NCI-H146 (cell line): ENCODE measurements around the gene CABP4.
A peak's percentile ranks its signal among the peaks of the same experiment; 100 is the strongest.
"Not testable (repeated sequence)": the region's sequence is repeated elsewhere in the genome, so short reads cannot be mapped to it uniquely, and the experiment has no call there.

Experiments used
- DNase-seq: peaks from one replicate; lab custom pipeline; 2025; lab: John Stamatoyannopoulos, UW

CABP4 gene

DNA sequence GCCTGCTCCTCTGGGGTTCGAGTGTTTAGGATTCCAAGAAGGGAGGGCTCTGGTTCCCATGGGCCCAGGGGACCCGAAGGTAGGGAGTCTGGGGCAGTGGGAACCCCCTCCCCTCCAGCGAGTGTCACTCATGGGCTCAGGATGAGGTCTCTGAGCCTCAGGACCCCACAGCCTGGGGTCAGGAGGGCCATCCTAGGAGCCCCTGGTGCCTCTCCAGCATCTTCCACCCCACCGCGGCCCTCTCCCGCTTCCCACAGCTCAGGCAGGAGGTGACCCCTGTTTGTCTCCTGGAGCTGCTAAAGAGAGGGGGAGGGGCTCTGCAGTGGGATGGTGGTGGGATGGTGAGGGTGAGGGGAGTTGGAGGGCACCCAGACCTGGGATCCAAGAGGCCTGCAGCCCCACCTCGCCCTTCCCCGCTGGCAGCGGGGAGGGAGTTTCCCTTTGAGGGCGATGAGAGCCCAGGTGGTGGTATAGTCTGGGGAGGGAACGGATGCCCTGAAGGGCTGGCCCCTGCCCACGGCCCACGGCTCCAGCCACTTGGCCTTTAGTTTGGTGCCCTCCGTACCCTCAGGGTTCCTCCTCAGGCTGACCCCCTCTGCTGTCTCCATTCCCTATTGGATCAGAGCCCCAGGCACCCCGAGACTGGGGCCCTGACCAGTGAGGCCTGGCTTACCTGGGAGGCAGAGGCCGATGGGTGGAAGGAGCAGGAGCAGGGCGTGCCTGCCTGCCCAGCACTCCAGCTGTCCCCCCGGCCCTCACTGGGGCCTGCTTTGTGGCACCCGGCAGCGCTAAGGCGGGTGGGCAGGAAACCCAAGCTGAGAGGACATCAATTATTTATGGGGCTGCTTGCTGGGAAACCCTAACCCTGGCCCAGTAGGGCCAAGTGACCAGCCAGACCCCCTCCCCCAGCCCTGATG lies 1.1 kb upstream of the CABP4 start:
- DNase-seq, result no peak

DNA sequence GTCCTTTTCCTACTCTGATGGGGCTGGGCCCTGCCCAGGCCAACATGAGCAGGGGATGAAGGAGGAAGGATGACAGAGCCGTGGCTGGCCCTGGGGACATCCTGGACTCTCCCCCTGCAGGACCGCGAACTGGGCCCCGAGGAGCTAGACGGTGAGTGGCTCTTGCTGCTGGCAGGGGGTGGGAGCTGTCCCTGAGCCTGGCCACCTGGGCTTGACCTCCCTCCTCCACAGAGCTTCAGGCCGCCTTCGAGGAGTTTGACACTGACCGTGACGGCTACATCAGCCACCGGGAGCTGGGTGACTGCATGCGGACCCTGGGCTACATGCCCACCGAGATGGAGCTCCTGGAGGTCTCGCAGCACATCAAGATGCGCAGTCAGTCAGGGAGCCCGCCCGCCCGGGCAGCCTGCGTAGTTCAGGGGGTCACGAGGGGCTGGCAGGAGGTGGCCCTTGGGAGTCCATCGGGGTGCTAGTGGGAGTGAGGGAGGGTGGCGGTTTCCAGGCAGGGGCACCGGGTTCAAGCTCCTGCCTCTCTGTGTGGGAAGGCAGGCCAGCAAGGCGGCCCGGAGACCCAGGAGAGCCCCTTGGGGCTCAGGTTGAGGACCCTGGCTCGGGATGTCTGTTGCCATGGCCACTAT lies 1.0 kb downstream of the CABP4 start:
- no peak for DNase-seq

DNA sequence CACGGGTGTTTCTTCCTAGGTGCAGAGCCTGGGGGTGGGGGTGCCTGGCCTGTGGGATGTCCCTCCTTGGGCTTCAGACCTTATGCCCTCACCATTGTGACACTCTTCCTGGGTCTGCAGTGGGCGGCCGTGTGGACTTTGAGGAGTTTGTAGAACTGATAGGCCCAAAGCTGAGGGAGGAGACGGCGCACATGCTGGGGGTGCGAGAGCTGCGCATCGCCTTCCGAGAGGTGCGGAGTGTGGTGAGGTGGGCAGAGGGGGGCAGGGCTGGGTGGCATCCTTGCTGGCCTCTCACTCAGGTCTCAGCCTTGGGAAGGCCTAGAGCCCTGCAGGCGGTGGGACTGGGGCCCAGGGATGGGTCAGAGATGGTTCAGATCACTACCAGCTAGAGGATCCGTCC lies 2.3 kb downstream of the CABP4 start:
- DNase-seq, result no peak

DNA sequence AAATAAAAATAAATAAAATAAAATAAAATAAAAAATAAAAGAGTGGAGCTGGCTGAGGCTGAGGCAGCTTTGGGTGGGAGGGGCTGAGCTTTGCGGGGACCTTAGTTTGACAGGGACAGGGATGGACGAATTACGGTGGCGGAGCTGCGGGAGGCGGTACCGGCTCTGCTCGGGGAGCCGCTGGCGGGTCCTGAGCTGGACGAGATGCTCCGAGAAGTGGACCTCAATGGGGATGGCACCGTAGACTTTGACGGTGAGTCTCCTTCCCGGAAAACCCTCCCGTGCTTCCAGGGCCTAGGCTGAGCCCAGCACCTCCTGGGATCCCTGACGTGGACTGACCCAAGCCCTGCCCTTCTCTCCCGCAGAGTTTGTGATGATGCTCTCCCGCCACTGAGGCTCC lies 3.1 kb downstream of the CABP4 start:
- no peak for DNase-seq

DNA sequence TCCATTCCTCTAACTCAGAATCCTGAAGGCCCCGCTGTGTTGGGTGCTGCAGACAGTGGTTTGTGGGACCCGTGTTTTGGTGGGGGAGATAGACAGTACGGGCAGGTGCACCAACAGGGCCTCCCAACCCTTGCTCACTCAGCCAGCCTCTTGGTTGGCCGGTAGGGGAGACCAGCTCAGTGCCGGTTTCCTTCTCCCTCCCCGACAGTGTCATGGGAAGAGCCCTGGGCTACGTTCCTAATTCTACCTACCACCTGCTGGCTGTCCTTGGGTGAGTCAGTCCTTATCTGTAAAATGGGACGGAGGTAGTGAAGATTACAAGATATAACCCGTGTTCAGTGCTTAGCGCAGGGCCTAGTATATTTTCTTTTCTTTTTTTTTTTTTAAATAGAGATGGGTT lies 8.0 kb downstream of the CABP4 start:
- DNase-seq, result no peak

DNA sequence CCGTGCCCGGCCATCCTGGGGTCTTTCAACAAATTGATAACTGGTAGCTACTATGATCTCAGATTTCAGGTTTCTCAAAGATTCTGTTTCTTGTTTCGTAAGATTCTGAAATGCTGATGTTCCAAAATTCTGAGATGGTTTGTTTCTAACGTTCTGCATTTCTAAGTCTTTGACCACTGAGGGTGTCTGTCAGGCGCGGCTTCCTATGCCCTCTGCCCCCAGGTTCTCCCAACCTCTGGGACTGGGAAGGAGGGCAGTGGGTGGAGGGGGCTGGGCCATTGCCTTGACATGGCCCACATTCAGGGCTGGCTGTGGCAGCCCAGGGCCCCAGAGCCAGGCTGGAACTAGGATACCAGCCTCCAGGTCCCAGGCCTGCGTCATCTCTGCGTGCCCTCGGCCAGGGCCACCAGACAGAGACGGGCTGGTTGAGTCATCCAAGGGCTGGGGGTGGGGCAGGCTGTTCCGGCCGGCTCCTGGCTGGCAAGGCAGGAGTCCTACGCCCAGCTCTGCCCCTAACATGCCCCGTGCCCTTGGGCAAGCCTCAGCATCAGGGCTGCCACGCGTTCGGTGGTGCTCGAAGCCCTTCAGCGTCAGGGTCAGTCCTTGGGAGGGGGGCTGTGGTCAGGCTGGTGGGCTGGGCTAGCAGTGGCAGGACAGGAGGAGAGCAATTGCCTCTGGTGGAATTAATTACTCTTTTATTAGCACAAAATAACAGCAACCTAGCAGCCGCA lies 8.7 kb downstream of the CABP4 start:
- DNase-seq, result no peak

DNA sequence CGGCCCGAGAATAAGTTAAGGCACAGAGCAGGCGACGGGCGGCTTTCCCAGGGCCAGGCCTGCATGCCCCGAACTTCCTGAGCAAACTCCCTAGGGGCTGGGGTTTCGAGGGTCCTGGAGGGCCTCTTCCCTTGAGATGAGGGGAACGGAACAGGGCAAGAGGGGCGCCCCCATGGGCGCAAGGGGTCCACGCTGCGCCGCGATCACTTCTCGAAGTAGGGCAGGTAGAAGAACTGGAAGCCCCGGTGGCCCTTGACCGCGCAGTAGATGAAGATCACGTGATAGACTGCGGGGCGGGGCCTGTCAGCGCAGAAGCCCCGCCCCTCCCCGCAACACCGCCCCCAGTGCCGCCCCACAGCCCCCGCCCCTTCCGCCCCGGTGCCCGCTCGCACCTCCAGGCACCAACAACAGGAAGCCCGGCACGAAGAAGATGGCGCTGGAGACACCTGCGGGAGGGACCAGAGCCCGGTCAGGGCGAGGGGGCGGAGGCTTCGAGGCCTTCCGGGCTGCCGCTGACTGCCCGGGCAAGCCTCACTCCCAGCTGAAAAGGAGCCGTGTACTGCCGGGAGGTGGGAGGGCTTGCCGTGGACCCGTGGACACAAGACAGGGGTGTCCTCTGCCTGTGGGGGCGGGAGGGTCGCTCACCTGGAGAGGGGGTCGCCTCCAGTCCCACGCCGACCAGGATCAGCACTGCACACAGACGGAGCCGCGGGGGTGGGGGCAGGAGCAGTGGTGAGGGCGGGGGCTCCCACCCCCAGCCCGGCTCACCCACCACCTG lies 9.4 kb downstream of the CABP4 start:
- DNase-seq, result peak; percentile 97

DNA sequence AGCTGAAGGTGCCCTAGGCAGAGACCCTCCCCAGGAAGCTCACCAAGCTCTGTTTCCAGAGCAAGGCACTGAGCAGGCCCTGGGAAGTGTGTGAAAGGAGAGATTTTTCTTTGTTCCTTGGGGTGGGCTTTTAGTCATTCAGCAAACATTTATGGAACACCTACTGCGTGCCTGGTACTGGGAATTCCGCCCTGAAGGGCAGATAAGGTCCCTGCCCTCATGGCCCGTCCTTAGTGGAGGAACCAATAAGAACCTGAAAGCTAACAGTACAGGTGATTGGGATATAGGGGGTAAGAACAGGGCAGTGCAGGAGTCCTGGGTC lies 10.0 kb downstream of the CABP4 start:
- peak; percentile 58 for DNase-seq

DNA sequence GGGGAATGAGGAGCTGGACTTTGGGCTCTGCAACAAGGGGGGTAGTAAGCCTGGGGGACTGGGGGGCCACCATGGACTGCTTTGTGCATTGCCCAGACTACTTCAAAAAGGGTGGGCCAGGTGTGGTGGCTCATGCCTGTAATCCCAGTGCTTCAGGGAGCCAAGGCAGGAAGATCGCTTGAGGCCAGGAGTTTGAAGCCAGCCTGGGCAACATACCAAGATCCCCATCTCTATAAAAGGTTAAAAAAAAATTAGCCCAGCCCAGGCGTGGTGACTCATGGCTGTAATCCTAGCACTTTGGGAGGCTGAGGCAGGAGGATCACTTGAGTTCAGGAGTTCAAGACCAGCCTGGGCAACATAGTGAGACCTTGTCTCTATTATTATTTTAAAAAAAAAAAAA lies 10.4 kb downstream of the CABP4 start:
- not testable (repeated sequence) for DNase-seq

DNA sequence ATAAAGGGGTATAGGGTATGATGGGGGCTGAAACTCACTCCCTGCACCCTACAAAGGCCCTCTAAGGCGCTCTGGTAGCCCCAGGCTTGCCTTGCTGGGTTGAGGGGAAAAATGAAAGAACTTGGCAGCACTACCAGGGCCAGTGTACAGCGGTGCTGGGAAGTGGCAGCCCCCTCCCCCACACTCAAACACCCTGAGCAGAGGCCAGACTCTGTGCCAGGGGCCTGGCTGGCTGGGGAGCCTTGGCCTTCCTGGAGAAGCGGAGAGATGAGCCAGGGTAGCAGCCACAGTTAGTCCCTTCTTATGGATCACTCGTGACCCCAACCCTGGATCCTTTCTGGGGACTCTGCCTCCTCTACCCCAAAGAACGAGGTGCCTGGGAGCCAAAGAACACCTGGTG lies 11.2 kb downstream of the CABP4 start:
- no peak for DNase-seq

DNA sequence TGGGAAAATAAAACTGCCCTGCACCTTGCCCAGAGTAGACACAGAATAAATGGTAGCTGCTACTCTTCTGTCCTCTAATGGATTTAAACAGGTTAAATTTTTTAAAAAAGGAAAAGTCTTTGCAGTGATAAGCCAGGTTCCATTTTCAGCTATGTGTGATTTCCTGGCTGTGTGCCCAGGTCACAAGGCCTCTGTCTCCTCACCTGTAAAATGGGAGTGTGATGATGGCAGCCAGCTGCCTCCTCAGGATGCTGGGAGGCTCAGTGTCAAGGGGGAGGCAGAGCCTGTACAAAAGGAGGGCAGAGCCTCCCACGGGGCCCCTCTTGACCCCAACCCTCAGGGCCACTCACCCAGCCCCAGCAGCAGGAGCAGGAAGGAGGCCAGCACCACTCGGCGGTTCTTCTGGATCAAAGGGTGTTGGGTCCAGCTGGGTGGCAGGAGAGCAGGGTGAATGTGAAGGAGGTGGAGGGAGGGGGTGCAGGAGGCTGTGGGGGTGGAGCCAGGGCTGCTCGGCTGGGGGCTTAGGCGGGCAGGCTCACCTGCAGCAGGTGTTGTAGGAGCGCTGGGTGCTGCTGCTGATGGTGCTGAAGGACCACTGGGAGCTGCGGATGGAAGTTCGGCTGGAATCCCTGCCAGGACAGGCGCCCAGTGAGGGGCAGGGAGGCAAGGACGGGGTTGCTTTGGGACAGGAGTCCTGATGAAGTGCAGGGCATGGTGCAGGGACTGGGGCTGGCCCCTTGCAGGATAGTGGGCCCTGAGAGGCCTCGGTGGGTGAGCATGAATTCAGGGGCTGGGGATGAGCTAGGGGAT lies 12.0 kb downstream of the CABP4 start:
- peak; percentile 49 for DNase-seq

DNA sequence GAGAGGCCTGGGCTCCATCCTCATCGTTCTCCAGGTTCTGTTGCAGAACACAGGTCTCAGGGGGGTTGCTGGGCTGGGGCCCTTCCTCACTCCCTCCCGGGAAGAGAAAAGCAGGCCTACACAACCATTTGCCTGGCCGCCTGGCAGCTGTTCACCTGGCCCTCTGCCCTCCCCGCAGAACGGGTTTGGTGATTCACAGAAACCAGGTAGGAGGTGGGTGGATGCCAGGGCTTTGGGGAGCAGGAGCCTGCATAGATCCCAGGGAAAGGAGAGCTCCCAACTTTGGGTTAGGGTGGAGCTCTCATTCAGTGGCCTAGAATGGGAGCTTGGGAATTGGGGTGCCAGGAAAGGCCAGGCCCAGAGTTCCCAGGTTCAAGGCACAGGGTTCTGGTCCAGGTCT lies 12.9 kb downstream of the CABP4 start:
- DNase-seq, result peak; percentile 41

DNA sequence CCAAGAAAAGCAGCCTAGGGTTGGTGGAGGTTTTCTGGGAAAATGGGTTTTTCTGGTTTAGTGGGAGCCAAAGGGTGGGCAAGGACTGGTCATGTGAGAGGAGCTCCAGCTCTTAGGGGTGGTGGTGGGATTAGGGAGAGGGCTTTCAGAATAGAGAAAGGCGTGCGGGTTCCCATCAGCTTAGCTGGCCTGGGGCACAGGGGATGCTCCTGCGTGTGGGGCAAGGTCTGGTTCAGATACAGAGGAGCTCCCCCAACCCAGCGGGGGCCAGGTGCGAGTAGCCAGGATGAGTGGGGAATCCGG lies 13.3 kb downstream of the CABP4 start:
- no peak for DNase-seq

DNA sequence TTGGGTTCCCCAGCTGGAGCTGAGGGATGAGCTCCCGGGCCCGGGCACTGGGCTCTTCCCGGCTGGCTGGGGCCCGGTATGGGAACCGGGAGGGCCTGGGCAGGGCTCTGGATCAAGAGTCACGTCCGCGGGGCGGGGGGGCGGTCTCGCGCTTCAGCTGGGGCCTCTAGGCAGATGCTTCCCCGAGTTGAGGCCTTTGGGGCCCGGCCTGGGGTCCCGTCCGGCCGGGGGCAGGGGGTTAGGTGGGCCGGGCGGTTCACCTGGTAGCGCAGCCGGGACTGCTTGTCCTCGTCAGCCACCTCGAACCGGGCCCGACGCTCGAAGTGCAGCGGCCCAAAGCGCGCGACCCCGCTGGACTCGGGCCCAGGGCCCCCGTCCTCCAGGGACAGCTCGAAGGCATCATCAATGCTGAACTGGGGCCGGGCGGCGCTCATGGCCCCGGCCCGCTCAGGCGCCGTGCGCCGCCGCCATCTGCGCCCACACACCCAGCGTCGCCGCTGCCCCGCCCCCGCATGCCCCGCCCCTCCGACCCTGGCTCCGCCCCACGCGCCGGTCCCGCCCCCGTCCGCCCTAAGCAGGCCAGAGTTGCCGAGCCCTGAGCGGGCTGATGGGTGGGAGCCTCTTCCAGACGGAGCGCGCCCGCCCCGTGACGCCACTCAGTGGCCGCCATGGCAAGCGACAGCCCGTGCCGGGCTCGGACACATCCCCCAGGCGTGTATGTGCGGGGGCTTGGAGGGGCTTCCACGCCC lies 13.8 kb downstream of the CABP4 start, which contains the start of gene TMEM134:
TMEM134 (minus strand) TSS at position 493 of the 749 bp plus-strand sequence; CDS start at position 434, 59 bp downstream.
- DNase-seq, result peak; percentile 97

DNA sequence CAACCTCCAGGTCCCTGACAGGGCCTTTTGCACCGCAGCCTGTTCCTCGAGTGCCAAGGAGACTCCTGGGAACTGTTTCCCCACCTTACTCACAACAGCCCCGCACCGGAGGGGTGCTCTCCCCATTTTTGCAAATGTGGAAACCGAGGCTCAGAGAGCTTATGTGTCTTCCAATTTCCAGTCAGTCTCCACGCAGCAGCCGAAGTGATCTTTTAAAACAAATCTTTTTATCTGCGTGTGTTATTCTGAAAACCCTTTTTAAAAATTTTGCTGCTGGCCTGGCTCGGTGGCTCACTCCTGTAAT lies 14.3 kb downstream of the CABP4 start:
- DNase-seq, result no peak

DNA sequence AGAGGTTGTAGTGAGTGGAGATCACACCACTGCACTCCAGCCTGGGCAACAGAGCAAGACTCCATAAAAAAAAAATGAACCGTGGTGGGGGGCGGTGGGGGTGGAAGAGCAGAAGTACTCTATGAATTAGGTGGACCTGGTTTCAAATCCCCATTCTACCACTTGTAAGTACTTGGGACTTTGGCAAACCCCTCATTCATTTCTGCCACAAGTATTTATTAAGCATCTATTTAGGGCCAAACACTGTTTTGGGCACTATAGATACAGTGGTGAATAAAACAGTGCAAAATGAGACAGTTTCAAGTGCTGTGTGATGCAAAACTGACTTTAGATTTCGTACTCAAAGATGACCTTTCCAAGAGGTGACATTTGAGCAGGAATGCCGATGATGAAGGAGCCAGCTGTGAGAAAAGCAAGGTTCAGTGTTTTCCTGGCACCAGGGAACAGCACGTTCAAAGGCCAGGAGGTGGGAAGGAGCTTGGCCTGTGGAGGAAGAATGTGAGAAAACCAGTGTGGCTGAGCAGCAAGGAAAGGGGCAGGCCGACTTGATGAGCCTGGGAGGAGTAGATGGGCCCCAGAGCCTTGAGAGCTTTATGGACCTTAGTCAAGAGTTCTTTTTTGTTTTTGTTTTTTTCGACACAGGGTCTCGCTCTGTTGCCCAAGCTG lies 15.3 kb downstream of the CABP4 start:
- DNase-seq, result no peak

DNA sequence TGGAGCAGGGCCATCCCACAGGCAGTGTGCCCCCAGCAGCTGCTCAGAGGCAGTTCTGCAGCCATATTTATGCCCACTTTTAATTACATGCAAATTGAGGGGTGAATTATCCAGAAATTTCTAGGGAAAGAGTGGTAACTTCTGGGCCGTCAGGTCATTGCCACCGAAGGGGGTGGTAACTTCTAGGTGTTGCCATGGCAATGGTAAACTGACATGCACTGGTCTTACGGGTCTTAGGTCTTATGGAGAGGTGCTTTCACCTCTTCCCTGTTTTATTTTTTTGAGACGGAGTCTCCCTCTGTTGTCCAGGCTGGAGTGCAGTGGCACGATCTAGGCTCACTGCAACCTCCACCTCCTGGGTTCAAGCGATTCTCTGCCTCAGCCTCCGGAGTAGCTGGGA lies 17.7 kb downstream of the CABP4 start:
- no peak for DNase-seq

DNA sequence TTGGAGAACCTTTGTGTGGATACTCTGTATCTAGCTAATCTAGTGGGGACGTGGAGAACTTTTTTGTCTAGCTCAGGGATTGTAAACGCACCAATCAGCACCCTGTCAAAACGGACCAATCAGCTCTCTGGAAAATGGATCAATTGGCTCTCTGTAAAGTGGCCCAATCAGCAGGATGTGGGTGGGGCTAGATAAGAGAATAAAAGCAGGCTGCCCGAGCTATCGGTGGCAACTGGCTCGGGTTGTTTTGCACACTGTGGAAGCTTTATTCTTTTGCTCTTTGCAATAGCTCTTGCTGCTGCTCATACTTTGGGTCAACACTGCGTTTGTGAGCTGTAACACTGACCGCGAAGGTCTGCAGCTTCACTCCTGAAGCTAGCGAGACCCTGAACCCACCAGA lies 21.5 kb downstream of the CABP4 start:
- not testable (repeated sequence) for DNase-seq

DNA sequence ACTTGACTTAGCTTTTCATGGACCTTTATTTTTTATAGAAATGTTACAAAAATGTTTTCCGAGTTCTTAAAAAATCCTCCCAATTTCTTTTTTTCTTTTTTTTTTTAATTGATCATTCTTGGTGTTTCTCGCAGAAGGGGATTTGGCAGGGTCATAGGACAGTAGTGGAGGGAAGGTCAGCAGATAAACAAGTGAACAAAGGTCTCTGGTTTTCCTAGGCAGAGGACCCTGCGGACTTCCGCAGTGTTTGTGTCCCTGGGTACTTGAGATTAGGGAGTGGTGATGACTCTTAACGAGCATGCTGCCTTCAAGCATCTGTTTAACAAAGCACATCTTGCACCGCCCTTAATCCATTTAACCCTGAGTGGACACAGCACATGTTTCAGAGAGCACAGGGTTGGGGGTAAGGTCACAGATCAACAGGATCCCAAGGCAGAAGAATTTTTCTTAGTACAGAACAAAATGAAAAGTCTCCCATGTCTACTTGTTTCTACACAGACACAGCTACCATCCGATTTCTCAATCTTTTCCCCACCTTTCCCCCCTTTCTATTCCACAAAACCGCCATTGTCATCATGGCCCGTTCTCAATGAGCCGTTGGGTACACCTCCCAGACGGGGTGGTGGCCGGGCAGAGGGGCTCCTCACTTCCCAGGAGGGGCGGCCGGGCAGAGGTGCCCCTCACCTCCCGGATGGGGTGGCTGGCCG lies 22.3 kb downstream of the CABP4 start:
- DNase-seq, result not testable (repeated sequence)
